ENCODE results near the gene PDZD7. TPM values are rescaled to one million over a fixed set of nuclear protein-coding genes. Genes with fewer than 3 reads are reported as not detected.

PDZD7 gene
- total and polyA plus RNA-seq, 2 donors (not counting 3 experiments of a cell fraction or from before 2014, with no cell fraction given): 0.41 to 1.6 TPM

GRCh38 chr10:101031796-101032636 is 1.1 kb upstream of the PDZD7 start:
- dilution Hi-C loops (cut with MboI; ENCODE audit: extremely low pct_ligation_motif_present, low sequenced_read_pairs): no loop called here
- H3K4me3 ChIP-seq (replicated peaks in 1 of 3; ENCODE audit: insufficient read depth in 1 of 3, low read depth in 1 of 3, low read length in 3 of 3): peak overlapping the region; percentile 48 to 77 (median 71)
- peaks cover 0 to 9% of the 10 kb centered on the region in 2 experiments for H3K27me3 ChIP-seq (ENCODE audit: control insufficient read depth in 2 of 2, insufficient read depth in 2 of 2, low read length in 2 of 2)
- DNase-seq (ENCODE audit: low read depth, low spot score) (no peak), FAIRE-seq (no peak)
- no peaks in the 10 kb centered on the region for H3K9me1 ChIP-seq (replicated peaks; ENCODE audit: control insufficient read depth, extremely low read depth, insufficient read depth, low read length)
- H3K9me3 ChIP-seq (replicated peaks; ENCODE audit: control insufficient read depth, insufficient read depth, low read length): no peaks in the 10 kb centered on the region
- BruUV-seq (replicated peaks): no TSS peak
- POLR2A ChIA-PET: no interaction called here
- H3K9ac ChIP-seq (replicated peaks; ENCODE audit: extremely low read depth, insufficient read depth, low read length): peak overlapping the region; percentile 90
- H2AFZ ChIP-seq (ENCODE audit: low read depth, low read length): peak overlapping the region; percentile 94
- intact Hi-C loops (cut with micrococcal nuclease): loop anchor here (1.0 to 5.0 kb wide), 4 partner anchors 9 to 35 kb away; no protein-coding TSS in a partner anchor
- H3K79me2 ChIP-seq (ENCODE audit: control insufficient read depth, insufficient read depth, low read length): peaks cover 11% of the 10 kb centered on the region
- CTCF ChIA-PET: interaction anchor here (1.0 to 6.3 kb wide), 11 partner anchors 9 to 143 kb away, joined by 3 to 74 read pairs (median 7); partner anchors contain the start of gene KAZALD1
- no peaks in the 10 kb centered on the region for H4K20me1 ChIP-seq (replicated peaks; ENCODE audit: control insufficient read depth, extremely low read depth, insufficient read depth, low read length)
- TF ChIP-seq POLR2A (IDR thresholded peaks at IDR 0.05; ENCODE audit: low read depth, low read length) (no peak), GATA2 (IDR thresholded peaks at IDR 0.05; ENCODE audit: insufficient read depth, insufficient read length, low read depth, low read length) (no peak), MAX (IDR thresholded peaks at IDR 0.05; ENCODE audit: insufficient read depth, insufficient read length) (no peak), JUN (IDR thresholded peaks at IDR 0.05; ENCODE audit: borderline replicate concordance, insufficient read depth, insufficient read length, low read depth) (no peak), MYC (IDR thresholded peaks at IDR 0.05; ENCODE audit: low read depth, low read length) (no peak), POLR2AphosphoS5 (IDR thresholded peaks at IDR 0.05; ENCODE audit: insufficient read depth, low read depth, low read length) (no peak), FOS (IDR thresholded peaks at IDR 0.05; ENCODE audit: borderline replicate concordance, insufficient read depth, low read length) (no peak), CTCF (IDR thresholded peaks at IDR 0.05; ENCODE audit: extremely low read depth in 1 of 2, insufficient read depth in 1 of 2, low read depth in 1 of 2, low read length in 2 of 2) (no peak), EZH2 (IDR thresholded peaks at IDR 0.05; ENCODE audit: borderline replicate concordance, low read depth, low read length, severe bottlenecking) (no peak)
- H3K27ac ChIP-seq (ENCODE audit: insufficient read depth, low read depth, low read length): peak overlapping the region; percentile 91
- peaks cover 16% of the 10 kb centered on the region for H3K4me1 ChIP-seq (ENCODE audit: control insufficient read depth, extremely low read depth, insufficient read depth, low read length)
- peak overlapping the region; percentile 66 for H3K4me2 ChIP-seq (ENCODE audit: insufficient read depth, low read length)
- H3K36me3 ChIP-seq (ENCODE audit: control insufficient read depth in 2 of 2, extremely low read depth in 1 of 2, insufficient read depth in 2 of 2, low read length in 2 of 2): peaks cover 10 to 18% of the 10 kb centered on the region in 2 experiments

All from endothelial cell of umbilical vein (primary cell).